MM.1S (cell line): ENCODE data around the gene BTBD9.
"Not testable (repeated sequence)": the region's sequence is repeated elsewhere in the genome, so short reads cannot be mapped to it uniquely, and the experiment has no call there.

Experiments
- DNase-seq: peaks from one replicate; pipeline ENCODE4 v3.0.0-alpha.2; 2015
- H2AFZ ChIP-seq: fragments of 300-600 bp; sonication (generic); 2 replicates; pipeline ENCODE4 v1.6.0; 2016; ENCODE audit warnings: antibody characterized with exemption, low read length
- H3F3A ChIP-seq: fragments of 300-600 bp; sonication (generic); 2 replicates; pipeline ENCODE4 v1.6.1; 2016; ENCODE audit warnings: mild to moderate bottlenecking, antibody characterized with exemption, low read length, moderate library complexity, mixed read lengths; ENCODE audit not compliant: insufficient read depth
- H3K27ac ChIP-seq: fragments of 300-600 bp; sonication (generic); 2 replicates; pipeline ENCODE4 v1.5.1; 2016; ENCODE audit warnings: mild to moderate bottlenecking, low read length
- H3K27me3 ChIP-seq: fragments of 300-600 bp; sonication (generic); replicated peaks from 2 replicates; pipeline ENCODE4 v1.6.0; 2016; ENCODE audit warnings: low read length; ENCODE audit not compliant: insufficient read depth
- H3K36me3 ChIP-seq: fragments of 300-600 bp; sonication (generic); replicated peaks from 2 replicates; pipeline ENCODE4 v1.6.1; 2016; ENCODE audit warnings: mild to moderate bottlenecking, low read length, mixed read lengths; ENCODE audit not compliant: insufficient read depth
- H3K4me1 ChIP-seq: fragments of 300-600 bp; sonication (generic); 2 replicates; pipeline ENCODE4 v1.6.1; 2016; ENCODE audit warnings: low read length, mixed read lengths
- H3K4me2 ChIP-seq: fragments of 300-600 bp; sonication (generic); 2 replicates; pipeline ENCODE4 v1.6.0; 2016; ENCODE audit warnings: low read depth, low read length
- H3K4me3 ChIP-seq: fragments of 300-600 bp; sonication (generic); 2 replicates; pipeline ENCODE4 v1.5.1; 2016; ENCODE audit warnings: low read length, mixed read lengths
- H3K79me2 ChIP-seq: fragments of 300-600 bp; sonication (generic); 2 replicates; pipeline ENCODE4 v1.6.1; 2016; ENCODE audit warnings: mixed run types, low read length, mixed read lengths
- H3K9ac ChIP-seq: fragments of 300-600 bp; sonication (generic); 2 replicates; pipeline ENCODE4 v1.6.1; 2016; ENCODE audit warnings: low read length, mixed read lengths
- H3K9me2 ChIP-seq: fragments of 300-600 bp; sonication (generic); replicated peaks from 2 replicates; pipeline ENCODE4 v1.6.1; 2016; ENCODE audit warnings: mild to moderate bottlenecking, low read length, mixed read lengths; ENCODE audit not compliant: insufficient read depth
- H3K9me3 ChIP-seq: fragments of 300-600 bp; sonication (generic); replicated peaks from 2 replicates; pipeline ENCODE4 v1.6.1; 2016; ENCODE audit warnings: mild to moderate bottlenecking, low read length, mixed read lengths; ENCODE audit not compliant: insufficient read depth
- H4K20me1 ChIP-seq: fragments of 300-600 bp; sonication (generic); 2 replicates; pipeline ENCODE4 v1.6.1; 2016; ENCODE audit warnings: mild to moderate bottlenecking, low read length, moderate library complexity, mixed read lengths; ENCODE audit not compliant: insufficient read depth
- CTCF ChIP-seq: fragments of 300-600 bp; sonication (generic); IDR thresholded peaks from 2 replicates; pipeline ENCODE4 v1.5.1; 2016; ENCODE audit warnings: antibody characterized with exemption, low read length, mixed read lengths
- EZH2 ChIP-seq: fragments of 300-600 bp; sonication (generic); optimal IDR thresholded peaks from 2 replicates; pipeline ENCODE3; 2017; ENCODE audit warnings: low read depth, mild to moderate bottlenecking, antibody characterized with exemption, low read length, mixed read lengths
- EZH2phosphoT487 ChIP-seq: fragments of 300-600 bp; sonication (generic); IDR thresholded peaks from 2 replicates; pipeline ENCODE4 v1.6.1; 2018; ENCODE audit warnings: antibody characterized with exemption, low read length

Gene BTBD9

GRCh38 chr6:38131527-38131965 lies 508.2 kb downstream of the BTBD9 start:
- H3K79me2 ChIP-seq = no peaks in the 10 kb centered on the region; the same call in 1 of the 2 replicates
- no peaks in the 10 kb centered on the region for H3K9me2 ChIP-seq
- no peak overlapping the region for H3K9ac ChIP-seq
- 0 out of 2 replicates have a peak, but pooled peaks cover 5% of the 10 kb centered on the region for H3K4me1 ChIP-seq
- no peak overlapping the region for H3K27ac ChIP-seq
- H3K27me3 ChIP-seq = no peaks in the 10 kb centered on the region
- H3K4me3 ChIP-seq = no peak overlapping the region
- no peak for DNase-seq
- no peaks in the 10 kb centered on the region for H3K36me3 ChIP-seq
- TF ChIP-seq EZH2phosphoT487 = no peak
- TF ChIP-seq CTCF = no peak
- TF ChIP-seq EZH2 = no peak
- no peak overlapping the region for H2AFZ ChIP-seq
- no peaks in the 10 kb centered on the region for H4K20me1 ChIP-seq
- H3K9me3 ChIP-seq = no peaks in the 10 kb centered on the region
- no peaks in the 10 kb centered on the region for H3F3A ChIP-seq
- H3K4me2 ChIP-seq = no peak overlapping the region

GRCh38 chr6:38127284-38127683 lies 512.4 kb downstream of the BTBD9 start:
- Histone ChIP-seq H3K9me2 (no peaks in the 10 kb centered on the region), H3K4me2 (no peak overlapping the region), H3K9ac (no peak overlapping the region), H2AFZ (no peak overlapping the region), H3K27me3 (no peaks in the 10 kb centered on the region), H3K79me2 (no peaks in the 10 kb centered on the region), H4K20me1 (no peaks in the 10 kb centered on the region), H3K4me1 (no peaks in the 10 kb centered on the region), H3K9me3 (no peaks in the 10 kb centered on the region), H3K27ac (no peak overlapping the region), H3K36me3 (no peaks in the 10 kb centered on the region), H3F3A (no peaks in the 10 kb centered on the region), H3K4me3 (no peak overlapping the region)
- TF ChIP-seq CTCF = no peak
- no peak for TF ChIP-seq EZH2phosphoT487
- no peak for TF ChIP-seq EZH2
- DNase-seq = no peak

- H4K20me1 ChIP-seq, H3F3A ChIP-seq, H2AFZ ChIP-seq, H3K9me2 ChIP-seq, H3K9me3 ChIP-seq, H3K27me3 ChIP-seq, H3K4me1 ChIP-seq, H3K4me2 ChIP-seq, H3K36me3 ChIP-seq, H3K4me3 ChIP-seq, H3K79me2 ChIP-seq, DNase-seq, H3K27ac ChIP-seq, H3K9ac ChIP-seq: not testable (repeated sequence)
Measured at GRCh38 chr6:38124224-38124926, 515.4 kb downstream of the BTBD9 start.

- Histone ChIP-seq H3K27me3 (no peaks in the 10 kb centered on the region), H3K79me2 (no peaks in the 10 kb centered on the region), H4K20me1 (no peaks in the 10 kb centered on the region), H3K27ac (no peak overlapping the region), H3K4me2 (no peak overlapping the region), H3K9me2 (no peaks in the 10 kb centered on the region), H3K36me3 (no peaks in the 10 kb centered on the region), H3K4me3 (no peak overlapping the region), H3F3A (no peaks in the 10 kb centered on the region), H3K9me3 (no peaks in the 10 kb centered on the region), H3K4me1 (no peaks in the 10 kb centered on the region), H2AFZ (no peak overlapping the region), H3K9ac (no peak overlapping the region)
- no peak for DNase-seq
- TF ChIP-seq EZH2phosphoT487 (no peak), CTCF (no peak), EZH2 (no peak)
Measured at GRCh38 chr6:38119516-38119915, 520.2 kb downstream of the BTBD9 start.
